Measurements from ENCODE around the gene TIMM13.
A peak's percentile ranks its signal among the peaks of the same experiment; 100 is the strongest.
"Not testable (repeated sequence)": the region's sequence is repeated elsewhere in the genome, so short reads cannot be mapped to it uniquely, and the experiment has no call there.

TIMM13 gene

DNA sequence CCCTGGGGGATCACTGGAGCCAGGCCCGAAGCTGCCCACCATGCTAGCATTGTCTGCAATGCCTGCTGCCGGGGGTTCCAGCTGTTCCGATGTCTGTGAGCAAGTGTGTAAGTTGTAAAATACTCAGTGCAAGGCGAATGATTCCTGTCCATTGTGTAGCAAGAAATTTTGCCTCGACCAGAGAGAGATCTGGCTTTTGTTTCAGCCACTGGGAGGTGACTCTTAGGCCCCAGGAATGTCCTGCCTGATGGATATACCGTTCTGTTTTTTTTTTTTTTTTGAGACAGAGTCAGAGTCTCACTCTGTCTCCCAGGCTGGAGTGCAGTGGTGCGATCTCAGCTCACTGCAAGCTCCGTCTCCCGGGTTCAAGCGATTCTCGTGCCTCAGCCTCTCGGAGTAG, 41.2 kb upstream of the TIMM13 start:
- Histone ChIP-seq H3K9me3 (ENCODE audit: low read depth, low read length) (no peaks in the 10 kb centered on the region), H3K36me3 (ENCODE audit: insufficient read depth, low read length) (no peaks in the 10 kb centered on the region), H3K9ac (ENCODE audit: insufficient read length) (no peak overlapping the region), H3K27ac (no peak overlapping the region), H3K4me3 (no peak overlapping the region)
- no peak for TF ChIP-seq EZH2 (IDR thresholded peaks at IDR 0.05)
- no peak for TF ChIP-seq POLR2AphosphoS5 (IDR thresholded peaks at IDR 0.05; ENCODE audit: borderline replicate concordance, low read depth, low read length)
- TF ChIP-seq FOXP2 (optimal IDR thresholded peaks at IDR 0.05; ENCODE audit: control extremely low read depth, extremely low read length, insufficient read depth) = no peak
- no peak for DNase-seq (ENCODE audit: low read depth, low spot score)

DNA sequence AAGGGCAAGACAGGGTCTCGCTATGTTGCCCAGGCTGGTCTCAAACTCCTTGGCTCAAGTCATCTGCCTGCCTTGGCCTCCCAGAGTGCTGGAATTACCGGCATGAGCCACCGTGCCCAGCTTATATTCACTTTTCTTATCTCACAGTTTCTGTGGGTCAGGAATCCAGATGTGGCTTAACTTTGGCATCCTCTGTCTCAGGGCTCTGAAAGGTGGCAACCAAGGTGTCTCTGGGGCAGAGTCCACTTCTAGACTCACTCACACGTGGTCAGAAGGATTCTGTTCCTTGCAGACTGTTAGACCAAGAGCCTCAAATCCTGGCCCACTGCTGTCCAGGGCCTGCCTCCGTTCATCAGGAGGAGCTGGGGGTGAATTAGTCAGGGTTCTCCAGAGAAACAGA, 37.0 kb upstream of the TIMM13 start:
- no peak overlapping the region for H3K27ac ChIP-seq
- TF ChIP-seq POLR2AphosphoS5 (IDR thresholded peaks at IDR 0.05; ENCODE audit: borderline replicate concordance, low read depth, low read length) (no peak), EZH2 (IDR thresholded peaks at IDR 0.05) (no peak), FOXP2 (optimal IDR thresholded peaks at IDR 0.05; ENCODE audit: control extremely low read depth, extremely low read length, insufficient read depth) (no peak)
- H3K36me3 ChIP-seq (ENCODE audit: insufficient read depth, low read length) = no peaks in the 10 kb centered on the region
- H3K9me3 ChIP-seq (ENCODE audit: low read depth, low read length) = no peaks in the 10 kb centered on the region
- H3K9ac ChIP-seq (ENCODE audit: insufficient read length) = no peak overlapping the region
- H3K4me3 ChIP-seq = no peak overlapping the region
- no peak for DNase-seq (ENCODE audit: low read depth, low spot score)

DNA sequence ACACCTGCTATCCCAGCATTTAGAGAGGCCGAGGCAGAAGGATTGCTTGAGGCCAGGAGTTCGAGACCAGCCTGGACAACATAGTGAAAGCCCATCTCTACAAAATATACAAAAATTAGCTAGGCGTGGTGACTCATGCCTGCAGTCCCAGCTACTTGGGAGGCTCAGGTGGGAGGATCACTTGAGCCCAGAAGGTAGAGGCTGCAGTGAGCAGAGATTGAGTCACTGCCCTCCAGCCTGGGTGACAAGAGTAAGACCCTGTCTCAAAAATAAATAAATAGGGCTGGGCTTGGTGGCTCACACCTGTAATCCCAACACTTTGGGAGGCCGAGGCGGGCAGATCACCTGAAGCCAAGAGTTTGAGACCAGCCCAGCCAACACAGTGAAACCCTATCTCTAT, 36.3 kb upstream of the TIMM13 start:
- not testable (repeated sequence) for DNase-seq (ENCODE audit: low read depth, low spot score); H3K4me3 ChIP-seq; H3K9me3 ChIP-seq (ENCODE audit: low read depth, low read length); H3K9ac ChIP-seq (ENCODE audit: insufficient read length); H3K36me3 ChIP-seq (ENCODE audit: insufficient read depth, low read length)
- H3K27ac ChIP-seq = peak overlapping the region; percentile 72; the same call in 1 of the 2 replicates

DNA sequence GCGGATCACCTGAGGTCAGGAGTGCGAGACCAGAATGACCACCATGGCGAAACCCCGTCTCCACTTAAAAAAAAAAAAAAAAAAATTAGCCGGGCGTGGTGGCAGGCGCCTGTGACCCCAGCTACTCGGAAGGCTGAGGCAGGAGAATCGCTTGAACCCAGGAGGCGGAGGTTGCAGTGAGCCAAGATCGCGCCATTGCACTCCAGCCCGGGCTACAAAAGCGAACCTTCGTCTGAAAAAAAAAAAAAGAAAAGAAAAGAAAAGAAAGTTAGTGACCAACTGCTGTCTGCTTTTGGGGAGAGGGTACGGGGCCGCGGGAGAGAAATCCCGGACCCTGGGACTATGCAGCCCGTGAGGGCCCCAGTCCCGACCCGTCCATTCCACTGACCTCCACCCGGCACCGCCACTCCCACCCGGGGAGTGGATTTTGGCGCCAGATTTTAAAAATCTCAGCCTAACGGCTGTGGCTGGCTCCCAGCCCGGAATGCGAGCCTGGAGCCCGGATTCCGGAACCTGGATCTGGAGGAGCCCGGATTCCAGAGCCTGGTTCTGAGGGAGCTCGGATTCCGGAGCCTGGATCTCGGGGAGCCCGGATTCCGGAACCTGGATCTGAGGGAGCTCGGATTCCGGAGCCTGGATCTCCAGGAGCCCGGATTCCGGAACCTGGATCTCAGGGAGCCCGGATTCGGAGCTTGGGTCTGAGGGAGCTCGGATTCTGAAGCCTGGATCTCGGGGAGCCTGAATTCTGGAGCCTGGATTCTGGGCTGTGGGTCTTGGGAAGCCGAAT, 35.4 kb upstream of the TIMM13 start:
- Histone ChIP-seq H3K36me3 (ENCODE audit: insufficient read depth, low read length) (no peaks in the 10 kb centered on the region), H3K27ac (peak overlapping the region; percentile 78), H3K9ac (ENCODE audit: insufficient read length) (peak overlapping the region; percentile 57), H3K4me3 (no peak overlapping the region), H3K9me3 (ENCODE audit: low read depth, low read length) (no peaks in the 10 kb centered on the region)
- peak; percentile 83 for DNase-seq (ENCODE audit: low read depth, low spot score)
- peak; percentile 29; the same call in 1 of the 2 replicates for TF ChIP-seq POLR2AphosphoS5 (IDR thresholded peaks at IDR 0.05; ENCODE audit: borderline replicate concordance, low read depth, low read length)
- TF ChIP-seq EZH2 (IDR thresholded peaks at IDR 0.05) = no peak

DNA sequence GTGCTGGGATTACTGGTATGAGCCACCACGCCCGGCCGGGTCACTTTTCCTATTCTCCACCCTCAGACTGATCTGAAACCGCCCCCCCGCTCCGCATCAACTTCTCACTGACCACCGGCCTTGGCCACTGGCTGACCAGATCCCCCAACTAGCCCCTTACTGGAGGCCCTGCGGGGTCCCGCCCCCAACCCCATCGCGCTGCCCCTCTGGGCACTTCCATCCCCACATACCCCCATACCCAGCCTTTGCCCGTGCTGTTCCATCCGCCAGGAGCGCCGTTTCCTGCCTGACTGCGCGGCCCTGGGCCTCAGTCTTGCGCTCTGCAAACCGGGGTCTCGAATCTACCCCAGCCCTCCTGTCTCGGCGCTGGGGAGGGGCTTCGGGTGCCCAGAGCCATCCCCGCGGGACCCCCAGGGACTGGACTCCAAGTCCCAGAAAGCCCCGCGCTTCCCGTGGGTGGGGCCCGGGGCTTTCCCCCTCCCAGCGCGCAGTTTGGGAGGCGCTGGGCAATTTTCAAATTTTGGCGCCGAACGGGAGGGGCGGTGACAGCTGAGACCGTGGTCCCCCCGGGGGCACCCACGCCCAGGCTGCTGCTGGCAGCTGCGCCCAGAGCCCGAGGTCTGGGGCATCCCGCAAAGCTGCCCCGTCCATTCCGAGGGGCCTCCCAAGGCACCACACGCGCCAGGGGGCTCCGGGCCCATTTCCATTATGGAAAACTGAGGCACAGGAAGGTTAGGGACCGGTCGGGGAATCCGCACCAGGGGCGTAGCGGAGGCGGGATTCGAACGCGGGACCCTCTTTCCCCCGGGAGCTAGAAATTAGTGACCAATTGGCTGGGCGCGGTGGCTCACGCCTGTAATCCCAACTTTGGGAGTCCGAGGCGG, 34.6 kb upstream of the TIMM13 start:
- H3K36me3 ChIP-seq (ENCODE audit: insufficient read depth, low read length) = no peaks in the 10 kb centered on the region
- TF ChIP-seq EZH2 (IDR thresholded peaks at IDR 0.05) (no peak), FOXP2 (optimal IDR thresholded peaks at IDR 0.05; ENCODE audit: control extremely low read depth, extremely low read length, insufficient read depth) (no peak)
- H3K9me3 ChIP-seq (ENCODE audit: low read depth, low read length) = no peaks in the 10 kb centered on the region
- H3K4me3 ChIP-seq = peak overlapping the region; percentile 76
- DNase-seq (ENCODE audit: low read depth, low spot score) = no peak
- H3K9ac ChIP-seq (ENCODE audit: insufficient read length) = peak overlapping the region; percentile 57
- H3K27ac ChIP-seq = peak overlapping the region; percentile 78

DNA sequence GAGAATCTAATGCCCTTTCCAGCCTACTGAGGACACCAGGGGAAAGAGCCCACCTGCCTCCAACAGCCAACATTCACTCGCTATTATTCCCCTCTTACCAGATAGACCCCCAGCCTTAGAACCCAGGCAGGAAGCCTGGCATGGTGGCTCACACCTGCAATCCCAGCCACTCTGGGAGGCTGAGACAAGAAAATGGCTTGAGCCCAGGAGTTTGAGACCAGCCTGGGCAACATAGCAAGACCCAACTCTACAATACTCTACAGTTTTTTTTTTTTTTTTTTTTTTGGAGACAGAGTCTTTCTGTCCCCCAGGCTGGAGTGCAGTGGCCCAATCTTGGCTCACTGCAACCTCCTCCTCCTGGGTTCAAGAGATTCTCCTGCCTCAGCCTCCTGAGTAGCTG, 32.9 kb upstream of the TIMM13 start:
- Histone ChIP-seq H3K4me3 (no peak overlapping the region), H3K9ac (ENCODE audit: insufficient read length) (no peak overlapping the region), H3K36me3 (ENCODE audit: insufficient read depth, low read length) (no peaks in the 10 kb centered on the region), H3K27ac (no peak overlapping the region), H3K9me3 (ENCODE audit: low read depth, low read length) (no peaks in the 10 kb centered on the region)
- no peak for TF ChIP-seq FOXP2 (optimal IDR thresholded peaks at IDR 0.05; ENCODE audit: control extremely low read depth, extremely low read length, insufficient read depth)
- TF ChIP-seq EZH2 (IDR thresholded peaks at IDR 0.05) = no peak
- TF ChIP-seq POLR2AphosphoS5 (IDR thresholded peaks at IDR 0.05; ENCODE audit: borderline replicate concordance, low read depth, low read length) = no peak
- DNase-seq (ENCODE audit: low read depth, low spot score) = no peak

DNA sequence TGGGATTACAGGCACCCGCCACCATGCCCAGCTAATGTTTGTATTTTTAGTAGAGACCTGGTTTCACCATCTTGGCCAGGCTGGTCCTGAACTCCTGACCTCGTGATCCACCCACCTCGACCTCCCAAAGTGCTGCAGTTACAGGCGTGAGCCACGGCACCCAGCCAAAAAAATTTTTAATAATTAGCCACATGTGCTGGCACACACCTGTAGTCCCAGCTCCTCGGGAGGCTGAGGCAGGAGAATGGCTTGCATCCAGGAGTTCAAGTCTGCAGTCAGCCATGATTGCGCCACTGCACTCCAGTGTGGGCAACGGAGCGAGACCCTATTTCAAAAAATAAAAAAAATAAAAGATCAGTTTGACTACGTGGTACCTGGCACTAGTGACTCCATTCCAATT, 31.4 kb upstream of the TIMM13 start:
- H3K9ac ChIP-seq (ENCODE audit: insufficient read length); DNase-seq (ENCODE audit: low read depth, low spot score); H3K27ac ChIP-seq; H3K36me3 ChIP-seq (ENCODE audit: insufficient read depth, low read length); H3K4me3 ChIP-seq; H3K9me3 ChIP-seq (ENCODE audit: low read depth, low read length): not testable (repeated sequence)

DNA sequence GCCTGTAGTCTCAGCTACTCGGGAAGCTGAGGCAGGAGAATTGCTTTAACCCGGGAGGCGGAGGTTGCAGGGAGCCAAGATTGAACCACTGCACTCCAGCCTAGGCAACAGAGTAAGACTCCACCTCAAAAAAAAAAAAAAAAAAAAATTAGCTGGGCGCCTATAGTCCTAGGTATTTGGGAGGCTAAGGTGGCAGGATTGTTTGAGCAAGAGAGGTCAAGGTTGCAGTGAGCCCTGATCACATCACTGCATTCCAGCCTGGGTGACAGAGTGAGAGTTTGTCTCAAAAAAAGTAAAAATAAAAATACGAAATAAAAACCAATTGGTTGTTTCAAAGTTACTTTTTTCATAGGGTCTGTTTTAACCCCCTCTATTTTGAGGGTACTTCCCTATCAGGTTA, 30.7 kb upstream of the TIMM13 start:
- Histone ChIP-seq H3K9me3 (ENCODE audit: low read depth, low read length) (no peaks in the 10 kb centered on the region), H3K9ac (ENCODE audit: insufficient read length) (no peak overlapping the region), H3K4me3 (no peak overlapping the region), H3K36me3 (ENCODE audit: insufficient read depth, low read length) (no peaks in the 10 kb centered on the region; the same call in 1 of the 2 replicates), H3K27ac (no peak overlapping the region)
- no peak for DNase-seq (ENCODE audit: low read depth, low spot score)
- TF ChIP-seq EZH2 (IDR thresholded peaks at IDR 0.05) (no peak), FOXP2 (optimal IDR thresholded peaks at IDR 0.05; ENCODE audit: control extremely low read depth, extremely low read length, insufficient read depth) (no peak), POLR2AphosphoS5 (IDR thresholded peaks at IDR 0.05; ENCODE audit: borderline replicate concordance, low read depth, low read length) (no peak)
